Breast epithelium (tissue), 4 donors: ENCODE results near the gene RPL22L1. TPM values are rescaled to one million over a fixed set of nuclear protein-coding genes. Genes with fewer than 3 reads are reported as not detected.

ENCODE experiments used
- DNase-seq, 2 donors: peaks; one replicate each; pipeline ENCODE4 v3.0.0-alpha.2; 2019; ENCODE audit warnings: low spot score in 2 of 2
- H3K27ac ChIP-seq, 2 donors: fragments of 200-600 bp; sonication (generic) in 1 of 2; one replicate each; pipeline ENCODE4 v1.5.1; 2016 to 2019; ENCODE audit warnings: mild to moderate bottlenecking in 1 of 2
- H3K27me3 ChIP-seq, 2 donors: fragments of 200-600 bp; sonication (generic) in 1 of 2; one replicate each; pipeline versions ENCODE4 v1.5.1 to v1.6.0; 2017 to 2019; ENCODE audit warnings: control low read depth in 1 of 2, mild to moderate bottlenecking in 1 of 2
- H3K36me3 ChIP-seq: fragments of 200-600 bp; one replicate; pipeline ENCODE4 v1.5.1; 2019
- H3K4me1 ChIP-seq, 2 donors: fragments of 200-600 bp; sonication (generic); one replicate each; pipeline ENCODE4 v1.5.1; 2016 to 2019; ENCODE audit warnings: control low read depth in 1 of 2
- H3K4me3 ChIP-seq, 3 donors: fragments of 200-600 bp; sonication (generic); 1 replicate in 2 of 3; 2 replicates in 1 of 3; pipeline ENCODE4 v1.5.1; 2016 to 2019; ENCODE audit warnings: mild to moderate bottlenecking in 3 of 3, moderate library complexity in 2 of 3
- H3K9me3 ChIP-seq, 2 donors: fragments of 200-600 bp; sonication (generic) in 1 of 2; one replicate each; pipeline ENCODE4 v1.5.1; 2016 to 2019; ENCODE audit warnings: control low read depth in 1 of 2
- POLR2A ChIP-seq: fragments of 450-650 bp; IDR thresholded peaks from one replicate; pipeline ENCODE4 v1.6.1; 2016; ENCODE audit warnings: antibody characterized with exemption, mild to moderate bottlenecking, moderate library complexity
- POLR2AphosphoS5 ChIP-seq, 3 donors: sonication (generic); formaldehyde crosslinking; IDR thresholded peaks; one replicate each; pipeline ENCODE4 v1.6.1; 2017; ENCODE audit warnings: antibody characterized with exemption in 3 of 3
- intact Hi-C: fragments of 100-400 bp; cut with DNase I; formaldehyde crosslinking; loops from one replicate; pipeline ENCODE4 v1.15.1; 2023; ENCODE audit warnings: low total_unique reads
- total RNA-seq, 3 donors: library from RNA; depleted of rRNA; stranded (reverse); fragments of >200 nt; gene quantifications; one replicate each; pipeline ENCODE4 v1.1.0, GENCODE V29; 2016
- TF ChIP-seq, protein P1 (sequence below), 3 donors: fragments of 450-650 bp; IDR thresholded peaks; one replicate each; pipeline ENCODE4 v1.5.1; 2016 to 2017; ENCODE audit warnings: antibody characterized with exemption in 3 of 3, mild to moderate bottlenecking in 3 of 3, moderate library complexity in 3 of 3

Gene RPL22L1
- total RNA-seq, 3 donors from 2014 or later = 36.5 to 196 (median 114) TPM

- H3K27ac ChIP-seq = no peak overlapping the region
- TF ChIP-seq POLR2AphosphoS5 (IDR thresholded peaks at IDR 0.05) = no peak
- TF ChIP-seq, protein P1, sequence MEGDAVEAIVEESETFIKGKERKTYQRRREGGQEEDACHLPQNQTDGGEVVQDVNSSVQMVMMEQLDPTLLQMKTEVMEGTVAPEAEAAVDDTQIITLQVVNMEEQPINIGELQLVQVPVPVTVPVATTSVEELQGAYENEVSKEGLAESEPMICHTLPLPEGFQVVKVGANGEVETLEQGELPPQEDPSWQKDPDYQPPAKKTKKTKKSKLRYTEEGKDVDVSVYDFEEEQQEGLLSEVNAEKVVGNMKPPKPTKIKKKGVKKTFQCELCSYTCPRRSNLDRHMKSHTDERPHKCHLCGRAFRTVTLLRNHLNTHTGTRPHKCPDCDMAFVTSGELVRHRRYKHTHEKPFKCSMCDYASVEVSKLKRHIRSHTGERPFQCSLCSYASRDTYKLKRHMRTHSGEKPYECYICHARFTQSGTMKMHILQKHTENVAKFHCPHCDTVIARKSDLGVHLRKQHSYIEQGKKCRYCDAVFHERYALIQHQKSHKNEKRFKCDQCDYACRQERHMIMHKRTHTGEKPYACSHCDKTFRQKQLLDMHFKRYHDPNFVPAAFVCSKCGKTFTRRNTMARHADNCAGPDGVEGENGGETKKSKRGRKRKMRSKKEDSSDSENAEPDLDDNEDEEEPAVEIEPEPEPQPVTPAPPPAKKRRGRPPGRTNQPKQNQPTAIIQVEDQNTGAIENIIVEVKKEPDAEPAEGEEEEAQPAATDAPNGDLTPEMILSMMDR (IDR thresholded peaks at IDR 0.05) = no peak
- no peak for TF ChIP-seq POLR2A
- no peak overlapping the region for H3K4me3 ChIP-seq
- H3K9me3 ChIP-seq = no peaks in the 10 kb centered on the region
- no peak for DNase-seq
- no peaks in the 10 kb centered on the region for H3K27me3 ChIP-seq
- H3K36me3 ChIP-seq = no peaks in the 10 kb centered on the region
- no peaks in the 10 kb centered on the region for H3K4me1 ChIP-seq
- intact Hi-C loops = no loop called here
Measured at GRCh38 chr3:170839518-170840100, 30.4 kb downstream of the RPL22L1 start.

DNA sequence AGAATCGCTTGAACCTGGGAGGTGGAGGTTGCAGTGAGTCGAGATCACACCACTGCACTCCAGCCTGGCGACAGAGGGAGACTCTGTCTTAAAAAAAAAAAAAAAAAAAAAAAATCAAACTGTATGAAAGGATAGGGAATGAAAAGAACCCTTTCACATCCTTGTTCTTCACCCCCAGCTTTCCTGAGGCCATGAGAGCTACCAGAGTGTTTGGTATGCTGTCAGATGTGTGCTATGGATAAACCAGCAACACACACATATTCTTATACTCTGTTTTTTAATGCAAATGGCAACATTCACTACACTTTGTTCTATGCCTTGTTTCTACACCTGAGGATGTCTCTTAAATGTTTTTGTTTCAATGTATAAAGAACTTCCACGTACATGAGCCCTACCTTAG lies 33.5 kb downstream of the RPL22L1 start:
- no peaks in the 10 kb centered on the region for H3K27me3 ChIP-seq
- DNase-seq = no peak
- no peaks in the 10 kb centered on the region for H3K9me3 ChIP-seq
- intact Hi-C loops = no loop called here
- H3K27ac ChIP-seq = no peak overlapping the region
- no peak overlapping the region for H3K4me3 ChIP-seq
- H3K4me1 ChIP-seq = no peaks in the 10 kb centered on the region
- no peaks in the 10 kb centered on the region for H3K36me3 ChIP-seq
- TF ChIP-seq, protein P1 (IDR thresholded peaks at IDR 0.05) = no peak
- no peak for TF ChIP-seq POLR2A
- TF ChIP-seq POLR2AphosphoS5 (IDR thresholded peaks at IDR 0.05) = no peak

GRCh38 chr3:170835336-170835735 lies 34.7 kb downstream of the RPL22L1 start:
- DNase-seq = no peak

GRCh38 chr3:170830580-170830979 lies 39.4 kb downstream of the RPL22L1 start:
- no peaks in the 10 kb centered on the region for H3K27me3 ChIP-seq
- H3K36me3 ChIP-seq = no peaks in the 10 kb centered on the region
- no peak for DNase-seq
- TF ChIP-seq POLR2A (no peak), POLR2AphosphoS5 (IDR thresholded peaks at IDR 0.05) (no peak)
- TF ChIP-seq, protein P1 (IDR thresholded peaks at IDR 0.05) = no peak
- intact Hi-C loops = no loop called here
- H3K4me1 ChIP-seq = no peaks in the 10 kb centered on the region
- H3K4me3 ChIP-seq = no peak overlapping the region
- no peaks in the 10 kb centered on the region for H3K9me3 ChIP-seq
- H3K27ac ChIP-seq = no peak overlapping the region

More at GRCh38 chr3:170835336-170835735, 34.7 kb downstream of the RPL22L1 start:
- Histone ChIP-seq H3K4me3 (no peak overlapping the region), H3K4me1 (no peaks in the 10 kb centered on the region), H3K27ac (no peak overlapping the region), H3K27me3 (no peaks in the 10 kb centered on the region), H3K36me3 (no peaks in the 10 kb centered on the region), H3K9me3 (no peaks in the 10 kb centered on the region)
- TF ChIP-seq, protein P1 (IDR thresholded peaks at IDR 0.05) = no peak
- no peak for TF ChIP-seq POLR2A
- TF ChIP-seq POLR2AphosphoS5 (IDR thresholded peaks at IDR 0.05) = no peak
- intact Hi-C loops = no loop called here

DNA sequence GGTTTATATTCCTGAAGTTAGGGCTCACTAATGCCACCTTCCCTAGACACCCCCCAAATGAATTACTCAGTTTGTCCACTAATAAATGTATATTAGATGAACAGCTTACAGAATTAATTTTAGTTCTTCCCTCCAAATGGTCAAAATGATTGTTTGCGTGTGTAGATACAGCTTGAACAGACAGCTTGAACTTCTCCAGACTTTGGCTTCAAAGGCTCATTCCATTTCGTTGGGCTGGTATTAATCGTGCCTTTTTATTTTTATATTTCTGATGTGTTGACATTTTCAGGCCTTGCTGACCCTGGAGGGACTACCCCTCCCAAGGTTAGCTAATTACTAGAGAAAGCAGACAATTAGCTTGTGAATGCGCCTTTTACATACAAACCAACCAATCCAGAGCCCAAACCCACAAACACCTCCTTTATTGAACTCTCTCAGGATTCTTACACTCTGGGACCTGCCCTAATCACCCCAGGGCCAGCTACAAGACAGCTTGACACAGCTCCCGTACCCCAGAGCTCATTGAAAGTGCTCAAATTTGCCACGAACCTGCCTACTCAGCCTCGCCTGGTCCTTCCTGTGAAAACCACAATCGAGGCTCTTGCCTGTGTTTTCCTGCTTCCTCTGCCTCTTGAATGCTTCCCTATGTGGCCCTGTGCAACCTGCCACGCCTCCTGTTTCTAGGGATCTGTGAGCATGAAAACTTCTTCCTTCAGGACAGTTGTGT lies 40.3 kb downstream of the RPL22L1 start:
- no peak for DNase-seq
- Histone ChIP-seq H3K27me3 (no peaks in the 10 kb centered on the region), H3K9me3 (no peaks in the 10 kb centered on the region), H3K4me1 (no peaks in the 10 kb centered on the region), H3K27ac (no peak overlapping the region), H3K4me3 (no peak overlapping the region), H3K36me3 (no peaks in the 10 kb centered on the region)
- TF ChIP-seq POLR2AphosphoS5 (IDR thresholded peaks at IDR 0.05) = no peak
- TF ChIP-seq, protein P1 (IDR thresholded peaks at IDR 0.05) = no peak
- no peak for TF ChIP-seq POLR2A
- intact Hi-C loops = no loop called here
